Stimulated activated CD8-positive, alpha-beta memory T cell treated with anti-CD3 and anti-CD28 coated beads, Interleukin-15, amount 100 ng/mL, for 48 hours (primary cell): ENCODE measurements around the gene SYNM.

ENCODE experiments used
- DNase-seq, 2 donors: peaks; one replicate each; pipeline ENCODE4 v3.0.0-alpha.2; 2020; ENCODE audit warnings: low read depth in 2 of 2

SYNM gene

GRCh38 chr15:99122831-99123712 is 18.2 kb downstream of the SYNM start:
- DNase-seq, result no peak

GRCh38 chr15:99123713-99124451 is 19.0 kb downstream of the SYNM start:
- DNase-seq, result no peak

GRCh38 chr15:99124641-99125040 is 19.8 kb downstream of the SYNM start:
- no peak for DNase-seq

- no peak for DNase-seq
Observed at GRCh38 chr15:99125061-99125891, 20.4 kb downstream of the SYNM start.

GRCh38 chr15:99126131-99126588 is 21.3 kb downstream of the SYNM start:
- DNase-seq, result no peak

GRCh38 chr15:99126930-99127329 is 22.1 kb downstream of the SYNM start:
- no peak for DNase-seq

- no peak for DNase-seq
Observed at GRCh38 chr15:99127773-99128172, 22.9 kb downstream of the SYNM start.

GRCh38 chr15:99128411-99128810 is 23.5 kb downstream of the SYNM start:
- no peak for DNase-seq

GRCh38 chr15:99129644-99130043 is 24.8 kb downstream of the SYNM start:
- no peak for DNase-seq

- DNase-seq, result no peak
Observed at GRCh38 chr15:99130314-99130713, 25.4 kb downstream of the SYNM start.

GRCh38 chr15:99130765-99131440 is 26.0 kb downstream of the SYNM start:
- no peak for DNase-seq

- DNase-seq, result no peak
Observed at GRCh38 chr15:99131441-99132023, 26.7 kb downstream of the SYNM start.

- no peak for DNase-seq
Observed at GRCh38 chr15:99132122-99132521, 27.2 kb downstream of the SYNM start.

- no peak for DNase-seq
Observed at GRCh38 chr15:99132634-99133287, 27.9 kb downstream of the SYNM start.

GRCh38 chr15:99134317-99134821 is 29.5 kb downstream of the SYNM start:
- no peak for DNase-seq

GRCh38 chr15:99135194-99135593 is 30.3 kb downstream of the SYNM start:
- DNase-seq, result no peak

GRCh38 chr15:99137111-99137546 is 32.2 kb downstream of the SYNM start:
- no peak for DNase-seq

- DNase-seq, result no peak
Observed at GRCh38 chr15:99137877-99138276, 33.0 kb downstream of the SYNM start.

- no peak for DNase-seq
Observed at GRCh38 chr15:99138491-99138982, 33.7 kb downstream of the SYNM start.

GRCh38 chr15:99139276-99139675 is 34.4 kb downstream of the SYNM start:
- no peak for DNase-seq
